SK-N-SH (cell line): ENCODE data around the gene MAP3K3. TPM values are rescaled to one million over a fixed set of nuclear protein-coding genes. Genes with fewer than 3 reads are reported as not detected.

Experiments
- CTCF ChIA-PET: fragments of 300-600, 350-600 bp; formaldehyde crosslinking; extraction: SDS; loops from one replicate; lab custom pipeline; 2021; lab: Yijun Ruan, JAX
- POLR2A ChIA-PET: fragments of 350-600 bp; sonication (Branson Sonifier 250); formaldehyde crosslinking; extraction: SDS; loops from one replicate; lab custom pipeline; 2020; ENCODE audit warnings: antibody characterized with exemption, inconsistent platforms; lab: Yijun Ruan, JAX
- DNase-seq: peaks from one replicate; pipeline ENCODE4 v3.0.0; 2012
- H2AFZ ChIP-seq: fragments of 200-600 bp; sonication (generic); 2 replicates; pipeline ENCODE4 v1.8.1; 2016; ENCODE audit warnings: antibody characterized with exemption, mild to moderate bottlenecking, low read depth
- H3F3A ChIP-seq: fragments of 200-600 bp; sonication (generic); replicated peaks from 2 replicates; pipeline ENCODE3; 2016; ENCODE audit warnings: antibody characterized with exemption, mild to moderate bottlenecking; ENCODE audit not compliant: insufficient read depth
- H3K27ac ChIP-seq, 2 experiments: fragments of 200-500 bp in 1 of 2; fragments of 200-600 bp in 1 of 2; sonication (Bioruptor generic) in 1 of 2; sonication (generic), shearing (Covaris generic) in 1 of 2; 2 replicates each; pipeline versions ENCODE4 v1.5.1 to v1.6.1; 2014 to 2016; ENCODE audit warnings: low read depth in 2 of 2, inconsistent platforms in 1 of 2, low read length in 1 of 2, mild to moderate bottlenecking in 1 of 2, mixed read lengths in 1 of 2
- H3K27me3 ChIP-seq: fragments of 200-600 bp; sonication (generic), shearing (Covaris generic); 2 replicates; pipeline ENCODE4 v1.6.1; 2016; ENCODE audit warnings: mixed run types; ENCODE audit not compliant: insufficient read depth
- H3K36me3 ChIP-seq, 2 experiments: fragments of 200-500 bp in 1 of 2; fragments of 200-600 bp in 1 of 2; sonication (Bioruptor generic) in 1 of 2; sonication (generic) in 1 of 2; replicated peaks in 1 of 2; 2 replicates each; pipeline versions ENCODE3 to v1.5.1; 2014 to 2016; ENCODE audit warnings: low read length in 1 of 2, mild to moderate bottlenecking in 1 of 2; ENCODE audit not compliant: insufficient read depth in 2 of 2, control insufficient read depth in 1 of 2
- H3K4me1 ChIP-seq, 2 experiments: fragments of 200-500 bp in 1 of 2; fragments of 200-600 bp in 1 of 2; sonication (Bioruptor generic) in 1 of 2; sonication (generic), shearing (Covaris generic) in 1 of 2; 2 replicates each; pipeline versions ENCODE4 v1.5.1 to v1.6.1; 2014 to 2016; ENCODE audit warnings: low read depth in 1 of 2, low read length in 1 of 2, mixed run types in 1 of 2; ENCODE audit not compliant: insufficient read depth in 2 of 2, control insufficient read depth in 1 of 2
- H3K4me2 ChIP-seq: fragments of 200-600 bp; sonication (generic), shearing (Covaris generic); 2 replicates; pipeline ENCODE4 v1.6.1; 2017; ENCODE audit warnings: mixed run types
- H3K4me3 ChIP-seq, 2 experiments: fragments of 200-500 bp in 1 of 2; fragments of 200-600 bp in 1 of 2; sonication (Bioruptor generic) in 1 of 2; sonication (generic), shearing (Covaris generic) in 1 of 2; 2 replicates each; pipeline versions ENCODE4 v1.5.1 to v1.8.1; 2014 to 2016; ENCODE audit warnings: low read depth in 2 of 2, inconsistent platforms in 1 of 2, low read length in 1 of 2, mild to moderate bottlenecking in 1 of 2, mixed read lengths in 1 of 2, moderate library complexity in 1 of 2
- H3K79me2 ChIP-seq: fragments of 200-600 bp; sonication (generic); 2 replicates; pipeline ENCODE4 v1.8.1; 2017; ENCODE audit warnings: mild to moderate bottlenecking; ENCODE audit not compliant: insufficient read depth
- H3K9ac ChIP-seq: fragments of 200-600 bp; sonication (generic); 2 replicates; pipeline ENCODE4 v1.6.1; 2017; ENCODE audit warnings: mixed run types
- H3K9me2 ChIP-seq: fragments of 200-600 bp; sonication (generic); 2 replicates; pipeline ENCODE4 v1.6.1; 2017; ENCODE audit warnings: mixed run types
- H3K9me3 ChIP-seq: fragments of 200-600 bp; sonication (generic); 2 replicates; pipeline ENCODE4 v1.6.1; 2017; ENCODE audit warnings: mixed run types, mild to moderate bottlenecking, moderate library complexity
- H4K20me1 ChIP-seq: fragments of 200-600 bp; sonication (generic); 2 replicates; pipeline ENCODE4 v1.6.1; 2017; ENCODE audit warnings: mild to moderate bottlenecking, mixed run types; ENCODE audit not compliant: insufficient read depth
- CHD2 ChIP-seq: fragments of 150-350 bp; IDR thresholded peaks from 2 replicates; pipeline ENCODE4 v1.6.1; 2018; ENCODE audit warnings: low read length; ENCODE audit not compliant: partially characterized antibody
- FOXJ3 ChIP-seq: sonication (generic); formaldehyde crosslinking; IDR thresholded peaks from 2 replicates; pipeline ENCODE4 v1.5.1; 2020; ENCODE audit warnings: mild to moderate bottlenecking, missing genetic modification reagents
- FOXM1 ChIP-seq: IDR thresholded peaks from 2 replicates; pipeline ENCODE4 v1.4.0; 2012; ENCODE audit warnings: low read depth, mild to moderate bottlenecking
- GABPA ChIP-seq: IDR thresholded peaks from 2 replicates; pipeline ENCODE4 v1.4.0; 2012; ENCODE audit warnings: low read depth, mild to moderate bottlenecking
- GATA2 ChIP-seq: sonication (generic); formaldehyde crosslinking; IDR thresholded peaks from 2 replicates; pipeline ENCODE4 v1.5.0; 2020; ENCODE audit warnings: mild to moderate bottlenecking, missing genetic modification reagents
- JUND ChIP-seq: IDR thresholded peaks from 2 replicates; pipeline ENCODE4 v1.4.0; 2012
- MAX ChIP-seq: IDR thresholded peaks from 2 replicates; pipeline ENCODE4 v1.4.0; 2012; ENCODE audit warnings: low read depth
- NRF1 ChIP-seq: IDR thresholded peaks from 2 replicates; pipeline ENCODE4 v1.6.1; 2012; ENCODE audit warnings: low read depth, mild to moderate bottlenecking, low read length
- RAD21 ChIP-seq: IDR thresholded peaks from 2 replicates; pipeline ENCODE4 v1.6.1; 2012; ENCODE audit warnings: mild to moderate bottlenecking, low read length
- REST ChIP-seq: IDR thresholded peaks from 2 replicates; pipeline ENCODE4 v1.6.1; 2012; ENCODE audit warnings: mild to moderate bottlenecking, low read depth, low read length, moderate library complexity
- SIN3A ChIP-seq: IDR thresholded peaks from 2 replicates; pipeline ENCODE4 v1.6.1; 2012; ENCODE audit warnings: low read depth, mild to moderate bottlenecking, low read length, moderate library complexity, borderline replicate concordance
- SMC3 ChIP-seq: IDR thresholded peaks from 2 replicates; pipeline ENCODE4 v1.6.1; 2012; ENCODE audit warnings: low read depth, low read length, improper control_type of control experiment
- TAF1 ChIP-seq: IDR thresholded peaks from 2 replicates; pipeline ENCODE4 v1.6.1; 2012; ENCODE audit warnings: low read depth, mild to moderate bottlenecking, low read length, moderate library complexity, borderline replicate concordance
- TCF12 ChIP-seq: IDR thresholded peaks from 2 replicates; pipeline ENCODE4 v1.4.0; 2012
- USF1 ChIP-seq: IDR thresholded peaks from 2 replicates; pipeline ENCODE4 v1.4.0; 2012; ENCODE audit warnings: low read depth, borderline replicate concordance
- WGBS: methylation state at CpG from one replicate; pipeline ENCODE4 v1.1.6; 2017; ENCODE audit warnings: low lambda C conversion rate; 5-methylcytosine and 5-hydroxymethylcytosine counted together
- polyA plus RNA-seq, 3 experiments: library from polyadenylated mRNA; depleted of rRNA; stranded (reverse); fragments of >200 nt; gene quantifications; 2 replicates each; pipeline ENCODE4 v1.2.3, GENCODE V29; 2012

The MAP3K3 gene
- polyA plus RNA-seq, 1 of the 3 experiments (the other 2 are of a cell fraction), result 25.3 TPM

- peaks cover 9 to 49% of the 10 kb centered on the region in 2 experiments; a peak in 3 of 4 replicates for H3K4me1 ChIP-seq
- no peak overlapping the region for H3K9ac ChIP-seq
- H3K9me2 ChIP-seq, result no peaks in the 10 kb centered on the region
- ChIA-PET CTCF (interaction anchor here (1.2 to 1.6 kb wide), 6 partner anchors 10 to 278 kb away, joined by 3 to 8 read pairs (median 4); partner anchors contain the start of gene STRADA), POLR2A (interaction anchor here (0.6 to 2.4 kb wide), 3 partner anchors 11 to 62 kb away, joined by 5 to 7 read pairs (median 6); no protein-coding TSS in a partner anchor)
- no peak for DNase-seq
- H3F3A ChIP-seq, result peaks cover 13% of the 10 kb centered on the region
- peaks cover 19% of the 10 kb centered on the region for H3K79me2 ChIP-seq
- H3K36me3 ChIP-seq, result peaks cover 4 to 31% of the 10 kb centered on the region in 2 experiments
- H3K27me3 ChIP-seq, result no peaks in the 10 kb centered on the region
- TF ChIP-seq FOXM1, result no peak
- WGBS, result 82% methylated on average over 5 of the region's 5 CpGs
- no peak overlapping the region for H2AFZ ChIP-seq
- H3K4me2 ChIP-seq, result peak overlapping the region; percentile 13
- H3K4me3 ChIP-seq, result no peak overlapping the region
- H3K9me3 ChIP-seq, result no peaks in the 10 kb centered on the region
- H3K27ac ChIP-seq, result peak overlapping the region in 1 of 2 experiments; percentile 29; a peak in 1 of 4 replicates
- peaks cover under 1% of the 10 kb centered on the region; the same call in 1 of the 2 replicates for H4K20me1 ChIP-seq
Measured at GRCh38 chr17:63703029-63703428, 80.8 kb downstream of the MAP3K3 start.

- peaks cover 9 to 42% of the 10 kb centered on the region in 2 experiments; a peak in 3 of 4 replicates for H3K4me1 ChIP-seq
- no peak overlapping the region for H2AFZ ChIP-seq
- H3K79me2 ChIP-seq, result peaks cover 15% of the 10 kb centered on the region
- no peak overlapping the region for H3K4me3 ChIP-seq
- H3K9ac ChIP-seq, result no peak overlapping the region
- no peaks in the 10 kb centered on the region for H3K9me2 ChIP-seq
- H3K9me3 ChIP-seq, result no peaks in the 10 kb centered on the region
- DNase-seq, result no peak
- ChIA-PET POLR2A (interaction anchor here (1.7 to 2.4 kb wide), 2 partner anchors 11 to 28 kb away, joined by 6 to 7 read pairs; no protein-coding TSS in a partner anchor), CTCF (interaction anchor here (0.9 to 1.6 kb wide), 6 partner anchors 9 to 278 kb away, joined by 3 to 7 read pairs (median 4); partner anchors contain the start of gene MAP3K3)
- peaks cover 9% of the 10 kb centered on the region for H3F3A ChIP-seq
- peaks cover 8 to 28% of the 10 kb centered on the region in 2 experiments for H3K36me3 ChIP-seq
- WGBS, result 94% methylated on average over 15 of the region's 16 CpGs
- no peaks in the 10 kb centered on the region for H3K27me3 ChIP-seq
- no peaks in the 10 kb centered on the region for H4K20me1 ChIP-seq
- no peak overlapping the region for H3K4me2 ChIP-seq
- no peak for TF ChIP-seq JUND
- TF ChIP-seq RAD21, result no peak
- H3K27ac ChIP-seq, result no peak overlapping the region; a peak in 1 of 4 replicates
Measured at GRCh38 chr17:63703556-63704258, 81.5 kb downstream of the MAP3K3 start.

GRCh38 chr17:63704259-63704576 lies 82.0 kb downstream of the MAP3K3 start:
- H4K20me1 ChIP-seq, result no peaks in the 10 kb centered on the region
- ChIA-PET POLR2A (no interaction called here), CTCF (interaction anchor here (0.9 to 1.5 kb wide), 4 partner anchors 9 to 279 kb away, joined by 3 to 5 read pairs (median 4); partner anchors contain the start of gene MAP3K3)
- no peak for DNase-seq
- peaks cover 9% of the 10 kb centered on the region for H3F3A ChIP-seq
- H3K4me3 ChIP-seq, result no peak overlapping the region
- peaks cover 9 to 40% of the 10 kb centered on the region in 2 experiments; a peak in 2 of 4 replicates for H3K4me1 ChIP-seq
- peaks cover 10% of the 10 kb centered on the region for H3K79me2 ChIP-seq
- H3K27ac ChIP-seq, result no peak overlapping the region
- H3K9me2 ChIP-seq, result no peaks in the 10 kb centered on the region
- H3K27me3 ChIP-seq, result no peaks in the 10 kb centered on the region
- H3K4me2 ChIP-seq, result no peak overlapping the region
- no peak overlapping the region for H3K9ac ChIP-seq
- H3K36me3 ChIP-seq, result peaks cover 13 to 32% of the 10 kb centered on the region in 2 experiments
- H3K9me3 ChIP-seq, result no peaks in the 10 kb centered on the region
- H2AFZ ChIP-seq, result no peak overlapping the region
- WGBS, result 93% methylated on average over 11 of the region's 11 CpGs
- no peak for TF ChIP-seq TAF1
- no peak for TF ChIP-seq USF1
- TF ChIP-seq CHD2, result no peak
- TF ChIP-seq GABPA, result no peak
- no peak for TF ChIP-seq NRF1
- no peak for TF ChIP-seq RAD21
- TF ChIP-seq SMC3, result no peak
- no peak for TF ChIP-seq GATA2 (CRISPR knock-in tag)
- TF ChIP-seq REST, result no peak
- no peak for TF ChIP-seq SIN3A
- no peak for TF ChIP-seq FOXJ3 (CRISPR knock-in tag)
- TF ChIP-seq MAX, result no peak
- TF ChIP-seq TCF12, result no peak
